OCI-LY7 (cell line): ENCODE data around the gene CHMP4A.

Experiments used
- EZH2phosphoT487 ChIP-seq: fragments of 200-600 bp; sonication (generic); IDR thresholded peaks from 2 replicates; pipeline ENCODE4 v1.6.1; 2018; ENCODE audit warnings: low read depth, borderline replicate concordance, mild to moderate bottlenecking, mixed run types, antibody characterized with exemption, low read length, moderate library complexity, mixed read lengths
- TF ChIP-seq, protein P1 (sequence below): fragments of 200-600 bp; sonication (generic); conservative IDR thresholded peaks from 2 replicates; pipeline ENCODE4 v1.5.1; 2014; ENCODE audit warnings: mild to moderate bottlenecking, antibody characterized with exemption, low read length, moderate library complexity, mixed read lengths

DNA sequence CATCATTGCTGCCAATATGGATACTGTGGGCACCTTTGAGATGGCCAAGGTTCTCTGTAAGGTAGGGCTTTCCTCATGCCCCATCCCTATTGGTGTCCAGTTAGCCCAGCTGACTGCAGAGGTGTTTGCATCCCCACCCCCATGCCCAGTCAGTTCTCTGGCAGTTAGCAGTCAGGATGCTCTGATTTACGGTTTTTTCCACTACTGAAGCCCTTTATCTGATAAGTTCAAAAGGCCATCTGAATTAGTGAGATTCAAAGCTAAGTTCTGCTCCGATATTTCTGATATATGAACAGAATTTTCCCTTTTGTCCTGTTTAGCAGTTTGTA lies 20.2 kb upstream of the CHMP4A start:
- TF ChIP-seq, protein P1, sequence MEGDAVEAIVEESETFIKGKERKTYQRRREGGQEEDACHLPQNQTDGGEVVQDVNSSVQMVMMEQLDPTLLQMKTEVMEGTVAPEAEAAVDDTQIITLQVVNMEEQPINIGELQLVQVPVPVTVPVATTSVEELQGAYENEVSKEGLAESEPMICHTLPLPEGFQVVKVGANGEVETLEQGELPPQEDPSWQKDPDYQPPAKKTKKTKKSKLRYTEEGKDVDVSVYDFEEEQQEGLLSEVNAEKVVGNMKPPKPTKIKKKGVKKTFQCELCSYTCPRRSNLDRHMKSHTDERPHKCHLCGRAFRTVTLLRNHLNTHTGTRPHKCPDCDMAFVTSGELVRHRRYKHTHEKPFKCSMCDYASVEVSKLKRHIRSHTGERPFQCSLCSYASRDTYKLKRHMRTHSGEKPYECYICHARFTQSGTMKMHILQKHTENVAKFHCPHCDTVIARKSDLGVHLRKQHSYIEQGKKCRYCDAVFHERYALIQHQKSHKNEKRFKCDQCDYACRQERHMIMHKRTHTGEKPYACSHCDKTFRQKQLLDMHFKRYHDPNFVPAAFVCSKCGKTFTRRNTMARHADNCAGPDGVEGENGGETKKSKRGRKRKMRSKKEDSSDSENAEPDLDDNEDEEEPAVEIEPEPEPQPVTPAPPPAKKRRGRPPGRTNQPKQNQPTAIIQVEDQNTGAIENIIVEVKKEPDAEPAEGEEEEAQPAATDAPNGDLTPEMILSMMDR = no peak
- no peak for TF ChIP-seq EZH2phosphoT487
